ENCODE measurements around the gene STC2.

Gene STC2

GRCh38 chr5:173278172-173278571 is 50.0 kb downstream of the STC2 start:
- no peak for FAIRE-seq
- no peak for DNase-seq (ENCODE audit: insufficient read length, low spot score)

GRCh38 chr5:173274771-173275170 is 53.4 kb downstream of the STC2 start:
- DNase-seq (ENCODE audit: insufficient read length, low spot score) (no peak), FAIRE-seq (no peak)

- FAIRE-seq: no peak
- DNase-seq (ENCODE audit: insufficient read length, low spot score): no peak
Measured at GRCh38 chr5:173271419-173271818, 56.8 kb downstream of the STC2 start.

- no peak for DNase-seq (ENCODE audit: insufficient read length, low spot score)
- no peak for FAIRE-seq
Measured at GRCh38 chr5:173268750-173269432, 59.3 kb downstream of the STC2 start.

GRCh38 chr5:173265433-173265832 is 62.8 kb downstream of the STC2 start:
- no peak for DNase-seq (ENCODE audit: insufficient read length, low spot score)
- FAIRE-seq: no peak
